Measurements from ENCODE around the gene C11orf86. TPM values are rescaled to one million over a fixed set of nuclear protein-coding genes. Genes with fewer than 3 reads are reported as not detected.

Gene C11orf86
- total and polyA plus RNA-seq, 2 donors (not counting 3 experiments of a cell fraction or from before 2014, with no cell fraction given) = not detected

DNA sequence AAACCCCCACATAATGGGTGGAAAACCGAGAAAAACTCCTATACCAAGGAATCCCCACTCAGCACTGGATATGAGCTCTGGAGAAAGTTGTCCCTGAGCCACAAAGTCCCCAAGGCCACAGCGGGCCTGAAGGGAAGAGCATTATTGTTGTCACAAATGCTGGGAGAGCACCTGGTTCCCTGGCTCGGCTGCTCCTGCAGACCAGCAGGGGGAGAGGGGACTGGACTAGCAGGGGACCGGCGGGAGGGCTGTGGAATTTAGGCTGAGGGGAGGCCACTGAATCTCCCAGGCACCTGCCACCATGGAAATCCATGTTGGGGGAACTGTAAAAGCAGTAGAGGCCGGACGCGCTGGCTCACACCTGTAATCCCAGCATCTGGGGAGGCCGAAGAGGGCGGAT, 24.0 kb upstream of the C11orf86 start:
- Histone ChIP-seq H3K27ac (ENCODE audit: insufficient read depth, low read depth, low read length) (no peak overlapping the region), H3K9ac (replicated peaks; ENCODE audit: extremely low read depth, insufficient read depth, low read length) (no peak overlapping the region), H3K79me2 (ENCODE audit: control insufficient read depth, insufficient read depth, low read length) (no peaks in the 10 kb centered on the region), H3K4me1 (ENCODE audit: control insufficient read depth, extremely low read depth, insufficient read depth, low read length) (no peaks in the 10 kb centered on the region), H3K9me3 (replicated peaks; ENCODE audit: control insufficient read depth, insufficient read depth, low read length) (no peaks in the 10 kb centered on the region), H3K36me3 (ENCODE audit: control insufficient read depth in 2 of 2, extremely low read depth in 1 of 2, insufficient read depth in 2 of 2, low read length in 2 of 2) (no peaks in the 10 kb centered on the region), H3K27me3 (ENCODE audit: control insufficient read depth in 2 of 2, insufficient read depth in 2 of 2, low read length in 2 of 2) (no peaks in the 10 kb centered on the region), H4K20me1 (replicated peaks; ENCODE audit: control insufficient read depth, extremely low read depth, insufficient read depth, low read length) (no peaks in the 10 kb centered on the region), H3K9me1 (replicated peaks; ENCODE audit: control insufficient read depth, extremely low read depth, insufficient read depth, low read length) (no peaks in the 10 kb centered on the region), H3K4me3 (replicated peaks in 1 of 3; ENCODE audit: insufficient read depth in 1 of 3, low read depth in 1 of 3, low read length in 3 of 3) (no peak overlapping the region), H3K4me2 (ENCODE audit: insufficient read depth, low read length) (no peak overlapping the region), H2AFZ (ENCODE audit: low read depth, low read length) (no peak overlapping the region)
- DNase-seq (ENCODE audit: low read depth, low spot score) (no peak), FAIRE-seq (no peak)
- CTCF ChIA-PET = interaction anchor here (1.2 kb wide), 1 partner anchor 327 kb away, joined by 4 read pairs; no protein-coding TSS in a partner anchor
- TF ChIP-seq GATA2 (IDR thresholded peaks at IDR 0.05; ENCODE audit: insufficient read depth, insufficient read length, low read depth, low read length) (no peak), POLR2AphosphoS5 (IDR thresholded peaks at IDR 0.05; ENCODE audit: insufficient read depth, low read depth, low read length) (no peak), MAX (IDR thresholded peaks at IDR 0.05; ENCODE audit: insufficient read depth, insufficient read length) (no peak), EZH2 (IDR thresholded peaks at IDR 0.05; ENCODE audit: borderline replicate concordance, low read depth, low read length, severe bottlenecking) (no peak), FOS (IDR thresholded peaks at IDR 0.05; ENCODE audit: borderline replicate concordance, insufficient read depth, low read length) (no peak)
- intact Hi-C loops (cut with micrococcal nuclease) (no loop called here), dilution Hi-C loops (cut with MboI; ENCODE audit: extremely low pct_ligation_motif_present, low sequenced_read_pairs) (no loop called here)
- BruUV-seq (replicated peaks) = no TSS peak
- POLR2A ChIA-PET = interaction anchor here (0.7 kb wide), 1 partner anchor 41 kb away, joined by 4 read pairs; no protein-coding TSS in a partner anchor

GRCh38 chr11:66951927-66952337, 23.2 kb upstream of the C11orf86 start:
- no peaks in the 10 kb centered on the region for H3K36me3 ChIP-seq (ENCODE audit: control insufficient read depth in 2 of 2, extremely low read depth in 1 of 2, insufficient read depth in 2 of 2, low read length in 2 of 2)
- H3K9me3 ChIP-seq (replicated peaks; ENCODE audit: control insufficient read depth, insufficient read depth, low read length) = no peaks in the 10 kb centered on the region
- no peak overlapping the region for H3K4me3 ChIP-seq (replicated peaks in 1 of 3; ENCODE audit: insufficient read depth in 1 of 3, low read depth in 1 of 3, low read length in 3 of 3)
- H3K27ac ChIP-seq (ENCODE audit: insufficient read depth, low read depth, low read length) = no peak overlapping the region
- no peak overlapping the region for H2AFZ ChIP-seq (ENCODE audit: low read depth, low read length)
- peak; percentile 18 for DNase-seq (ENCODE audit: low read depth, low spot score)
- no peaks in the 10 kb centered on the region for H3K9me1 ChIP-seq (replicated peaks; ENCODE audit: control insufficient read depth, extremely low read depth, insufficient read depth, low read length)
- no peaks in the 10 kb centered on the region for H4K20me1 ChIP-seq (replicated peaks; ENCODE audit: control insufficient read depth, extremely low read depth, insufficient read depth, low read length)
- intact Hi-C loops (cut with micrococcal nuclease) = no loop called here
- ChIA-PET POLR2A (interaction anchor here (0.7 kb wide), 1 partner anchor 40 kb away, joined by 4 read pairs; no protein-coding TSS in a partner anchor), CTCF (interaction anchor here (0.7 to 1.2 kb wide), 3 partner anchors 24 to 1891 kb away, joined by 3 to 4 read pairs (median 4); no protein-coding TSS in a partner anchor)
- no peaks in the 10 kb centered on the region for H3K4me1 ChIP-seq (ENCODE audit: control insufficient read depth, extremely low read depth, insufficient read depth, low read length)
- no peak overlapping the region for H3K9ac ChIP-seq (replicated peaks; ENCODE audit: extremely low read depth, insufficient read depth, low read length)
- FAIRE-seq = peak; percentile 54
- no peak overlapping the region for H3K4me2 ChIP-seq (ENCODE audit: insufficient read depth, low read length)
- TF ChIP-seq MYC (IDR thresholded peaks at IDR 0.05; ENCODE audit: low read depth, low read length) (no peak), POLR2AphosphoS5 (IDR thresholded peaks at IDR 0.05; ENCODE audit: insufficient read depth, low read depth, low read length) (no peak), GATA2 (IDR thresholded peaks at IDR 0.05; ENCODE audit: insufficient read depth, insufficient read length, low read depth, low read length) (no peak), CTCF (IDR thresholded peaks at IDR 0.05; ENCODE audit: extremely low read depth in 1 of 2, insufficient read depth in 1 of 2, low read depth in 1 of 2, low read length in 2 of 2) (no peak), FOS (IDR thresholded peaks at IDR 0.05; ENCODE audit: borderline replicate concordance, insufficient read depth, low read length) (no peak), EZH2 (IDR thresholded peaks at IDR 0.05; ENCODE audit: borderline replicate concordance, low read depth, low read length, severe bottlenecking) (no peak), JUN (IDR thresholded peaks at IDR 0.05; ENCODE audit: borderline replicate concordance, insufficient read depth, insufficient read length, low read depth) (no peak), POLR2A (IDR thresholded peaks at IDR 0.05; ENCODE audit: low read depth, low read length) (no peak), MAX (IDR thresholded peaks at IDR 0.05; ENCODE audit: insufficient read depth, insufficient read length) (no peak)
- H3K79me2 ChIP-seq (ENCODE audit: control insufficient read depth, insufficient read depth, low read length) = no peaks in the 10 kb centered on the region
- no peaks in the 10 kb centered on the region for H3K27me3 ChIP-seq (ENCODE audit: control insufficient read depth in 2 of 2, insufficient read depth in 2 of 2, low read length in 2 of 2)
- dilution Hi-C loops (cut with MboI; ENCODE audit: extremely low pct_ligation_motif_present, low sequenced_read_pairs) = no loop called here
- no TSS peak for BruUV-seq (replicated peaks)
